K562 (cell line): Measurements from ENCODE around the gene TMEM167A. TPM values are rescaled to one million over a fixed set of nuclear protein-coding genes. Genes with fewer than 3 reads are reported as not detected.

Experiments
- CBFB ChIP-seq: sonication (generic); formaldehyde crosslinking; IDR thresholded peaks from 2 replicates; pipeline ENCODE4 v1.4.0; 2020; ENCODE audit warnings: mild to moderate bottlenecking, missing genetic modification reagents
- E2F1 ChIP-seq: sonication (generic); formaldehyde crosslinking; IDR thresholded peaks from 2 replicates; pipeline ENCODE4 v1.8.1; 2023; ENCODE audit warnings: mild to moderate bottlenecking, missing genetic modification reagents, moderate library complexity
- HDAC1 ChIP-seq, 2 experiments: fragments of 450-650 bp; IDR thresholded peaks; 2 replicates each; pipeline ENCODE4 v1.6.1; 2016 to 2017; ENCODE audit warnings: inconsistent platforms in 1 of 2, mild to moderate bottlenecking in 1 of 2, moderate library complexity in 1 of 2
- ID3 ChIP-seq, 2 experiments: fragments of 250-450 bp in 1 of 2; fragments of 450-650 bp in 1 of 2; sonication (Bioruptor Pico) in 1 of 2; IDR thresholded peaks; 2 replicates each; pipeline versions ENCODE4 v1.6.1 to v1.8.0; 2016 to 2021; ENCODE audit warnings: mild to moderate bottlenecking in 2 of 2, moderate library complexity in 2 of 2, missing compliant biosample characterization in 1 of 2, missing genetic modification characterization in 1 of 2
- IRF1 ChIP-seq: sonication (generic); formaldehyde crosslinking; IDR thresholded peaks from 2 replicates; pipeline ENCODE4 v1.8.0; 2022; ENCODE audit warnings: missing genetic modification reagents, mild to moderate bottlenecking, borderline replicate concordance
- MED1 ChIP-seq: sonication (generic); formaldehyde crosslinking; IDR thresholded peaks from 2 replicates; pipeline ENCODE4 v1.8.1; 2023; ENCODE audit warnings: missing genetic modification reagents, borderline replicate concordance
- NONO ChIP-seq, 2 experiments: fragments of 200-400 bp in 1 of 2; fragments of 450-650 bp in 1 of 2; formaldehyde crosslinking in 1 of 2; IDR thresholded peaks; 2 replicates each; pipeline ENCODE4 v1.6.1; 2017; ENCODE audit warnings: low read depth in 2 of 2, mild to moderate bottlenecking in 2 of 2, moderate library complexity in 2 of 2, low read length in 1 of 2
- PHF21A ChIP-seq: fragments of 450-650 bp; IDR thresholded peaks from 2 replicates; pipeline ENCODE4 v1.6.1; 2017; ENCODE audit warnings: low read depth, borderline replicate concordance
- RBM17 ChIP-seq: fragments of 200-400 bp; formaldehyde crosslinking; IDR thresholded peaks from 2 replicates; pipeline ENCODE4 v1.6.1; 2017; ENCODE audit warnings: low read depth, mild to moderate bottlenecking, low read length, borderline replicate concordance
- RBM22 ChIP-seq: fragments of 200-400 bp; formaldehyde crosslinking; IDR thresholded peaks from 2 replicates; pipeline ENCODE4 v1.6.1; 2018; ENCODE audit warnings: low read length, low read depth; ENCODE audit not compliant: poor library complexity, severe bottlenecking
- TBP ChIP-seq: optimal IDR thresholded peaks from 2 replicates; pipeline ENCODE3; 2011; ENCODE audit warnings: low read depth, low read length, improper control_type of control experiment
- TCF7 ChIP-seq: sonication (generic); IDR thresholded peaks from 2 replicates; pipeline ENCODE4 v1.6.1; 2016; ENCODE audit warnings: antibody characterized with exemption, borderline replicate concordance
- TEAD1 ChIP-seq, 2 experiments: fragments of 450-650 bp in 1 of 2; sonication (generic) in 1 of 2; formaldehyde crosslinking; IDR thresholded peaks; 2 replicates each; pipeline versions ENCODE4 v1.4.0 to v1.8.0; 2020 to 2022; ENCODE audit warnings: mild to moderate bottlenecking in 2 of 2, missing genetic modification reagents in 1 of 2
- U2AF2 ChIP-seq: fragments of 200-400 bp; formaldehyde crosslinking; optimal IDR thresholded peaks from 2 replicates; pipeline ENCODE3; 2017; ENCODE audit warnings: low read depth, mild to moderate bottlenecking, low read length
- ZFP1 ChIP-seq: fragments of 450-650 bp; formaldehyde crosslinking; IDR thresholded peaks from 2 replicates; pipeline ENCODE4 v1.4.0; 2020; ENCODE audit warnings: mild to moderate bottlenecking, mixed read lengths
- ZNF408 ChIP-seq: fragments of 250-450 bp; sonication (Bioruptor Pico); IDR thresholded peaks from 2 replicates; pipeline ENCODE4 v1.4.0; 2020; ENCODE audit warnings: low read depth, mild to moderate bottlenecking, moderate library complexity
- ZNF431 ChIP-seq: sonication (generic); formaldehyde crosslinking; IDR thresholded peaks from 2 replicates; pipeline ENCODE4 v1.8.0; 2022; ENCODE audit warnings: mild to moderate bottlenecking, missing genetic modification reagents
- ZNF717 ChIP-seq: fragments of 250-450 bp; sonication (Bioruptor Pico); IDR thresholded peaks from 2 replicates; pipeline ENCODE4 v1.5.0; 2021
- ZNF740 ChIP-seq, 3 experiments: fragments of 200-800 bp in 1 of 3; sonication (Bioruptor generic) in 1 of 3; sonication (generic) in 1 of 3; formaldehyde crosslinking in 1 of 3; IDR thresholded peaks; 2 replicates each; pipeline versions ENCODE4 v1.6.1 to v1.8.0; 2016 to 2022; ENCODE audit warnings: mild to moderate bottlenecking in 2 of 3, missing compliant biosample characterization in 2 of 3, missing genetic modification characterization in 2 of 3, missing genetic modification reagents in 1 of 3
- polyA plus RNA-seq, 8 experiments: library from polyadenylated mRNA; depleted of rRNA in 4 of 8; stranded (reverse) in 5 of 8; unstranded in 3 of 8; fragments of >200 nt; fragmentation: Nextera tagmentation in 2 of 8; fragmentation: Illumina TruSeq in 1 of 8; extraction: Ambion mirVana in 2 of 8; extraction: Trizol in 1 of 8; gene quantifications; 2 replicates each; pipeline versions ENCODE4 v1.2.1 to v1.2.3, GENCODE V29; 2011 to 2014; ENCODE audit warnings: inconsistent platforms in 1 of 8, missing spikeins in 1 of 8
- total RNA-seq, 7 experiments: library from RNA; depleted of rRNA in 6 of 7; stranded (reverse); fragments of >200 nt in 6 of 7; fragmentation: Illumina TruSeq in 2 of 7; extraction: Trizol in 2 of 7; gene quantifications; 2 replicates each; pipeline versions ENCODE4 v1.2.1 to v1.2.3, GENCODE V29; 2011 to 2021; ENCODE audit warnings: low replicate concordance in 1 of 7

TMEM167A gene
- total and polyA plus RNA-seq, 9 of the 15 experiments (the other 6 are each of a cell fraction or from before 2014, with no cell fraction given): 35.3 to 458 (median 110) TPM

- no peak for TF ChIP-seq ID3 (CRISPR knock-in tag; IDR thresholded peaks at IDR 0.05)
- TF ChIP-seq ID3 (tag; IDR thresholded peaks at IDR 0.05): no peak
- no peak for TF ChIP-seq CBFB (CRISPR knock-in tag)
- TF ChIP-seq RBM17: no peak
- TF ChIP-seq ZFP1 (CRISPR knock-in tag): no peak
- TF ChIP-seq PHF21A: 0 out of 2 replicates have a peak, but pooled peaks have one; percentile 22
- TF ChIP-seq ZNF431: no peak
- peak; percentile 92 for TF ChIP-seq TBP
- peak in 1 of 2 experiments; percentile 90; a peak in 2 of 4 replicates for TF ChIP-seq HDAC1 (IDR thresholded peaks at IDR 0.05)
- TF ChIP-seq TEAD1 (CRISPR knock-in tag; IDR thresholded peaks at IDR 0.05): no peak
- TF ChIP-seq IRF1 (CRISPR knock-in tag): no peak
- no peak for TF ChIP-seq U2AF2
- TF ChIP-seq RBM22: peak; percentile 10
- no peak for TF ChIP-seq E2F1 (CRISPR knock-in tag)
- TF ChIP-seq TCF7: 0 out of 2 replicates have a peak, but pooled peaks have one; percentile 42
- no peak for TF ChIP-seq ZNF717
- TF ChIP-seq ZNF740 (CRISPR knock-in tag; IDR thresholded peaks at IDR 0.05): no peak
- no peak for TF ChIP-seq ZNF740 (tag; IDR thresholded peaks at IDR 0.05)
- no peak for TF ChIP-seq ZNF408 (CRISPR knock-in tag)
- TF ChIP-seq NONO (IDR thresholded peaks at IDR 0.05; ENCODE audit: low read depth in 2 of 2, low read length in 1 of 2): 0 out of 4 replicates have a peak, but pooled peaks of 1 of the 2 experiments have one; percentile 16
- no peak for TF ChIP-seq MED1 (CRISPR knock-in tag)
These were observed at the start of gene TMEM167A, which contains the start of gene XRCC4 (continued) for GRCh38 chr5:83076742-83077661.
